Hematopoietic multipotent progenitor cell treated with erythropoietin and hydrocortisone succinate and interleukin-3 and kit ligand, for 17 days (in vitro differentiated cells): Measurements from ENCODE around the gene ARHGAP18.
A peak's percentile ranks its signal among the peaks of the same experiment; 100 is the strongest.

Experiments
- DNase-seq: peaks from one replicate; pipeline ENCODE4 v3.0.0-alpha.2; 2015; ENCODE audit warnings: low spot score

ARHGAP18 gene

GRCh38 chr6:129643968-129644367 lies 66.0 kb downstream of the ARHGAP18 start:
- DNase-seq = no peak

- DNase-seq = no peak
Observed at GRCh38 chr6:129643176-129643575, 66.8 kb downstream of the ARHGAP18 start.

GRCh38 chr6:129642322-129642721 lies 67.7 kb downstream of the ARHGAP18 start:
- DNase-seq = no peak

- no peak for DNase-seq
Observed at GRCh38 chr6:129641344-129641743, 68.6 kb downstream of the ARHGAP18 start.

- DNase-seq = no peak
Observed at GRCh38 chr6:129638686-129639085, 71.3 kb downstream of the ARHGAP18 start.

- no peak for DNase-seq
Observed at GRCh38 chr6:129638055-129638684, 71.8 kb downstream of the ARHGAP18 start.

- no peak for DNase-seq
Observed at GRCh38 chr6:129637340-129638054, 72.5 kb downstream of the ARHGAP18 start.

GRCh38 chr6:129635396-129636130 lies 74.4 kb downstream of the ARHGAP18 start:
- DNase-seq = no peak

- no peak for DNase-seq
Observed at GRCh38 chr6:129634411-129635230, 75.4 kb downstream of the ARHGAP18 start.

GRCh38 chr6:129633529-129633928 lies 76.4 kb downstream of the ARHGAP18 start:
- no peak for DNase-seq

- no peak for DNase-seq
Observed at GRCh38 chr6:129632172-129632613, 77.8 kb downstream of the ARHGAP18 start.

GRCh38 chr6:129631070-129631469 lies 78.9 kb downstream of the ARHGAP18 start:
- DNase-seq = no peak

GRCh38 chr6:129630596-129630995 lies 79.4 kb downstream of the ARHGAP18 start:
- DNase-seq = no peak

- DNase-seq = no peak
Observed at GRCh38 chr6:129628101-129628815, 81.7 kb downstream of the ARHGAP18 start.

GRCh38 chr6:129624488-129624887 lies 85.5 kb downstream of the ARHGAP18 start:
- no peak for DNase-seq

GRCh38 chr6:129623008-129623732 lies 86.8 kb downstream of the ARHGAP18 start:
- DNase-seq = no peak

GRCh38 chr6:129621252-129621651 lies 88.7 kb downstream of the ARHGAP18 start:
- DNase-seq = peak; percentile 44

- no peak for DNase-seq
Observed at GRCh38 chr6:129620234-129620610, 89.8 kb downstream of the ARHGAP18 start.

GRCh38 chr6:129619579-129620233 lies 90.3 kb downstream of the ARHGAP18 start:
- DNase-seq = no peak

- no peak for DNase-seq
Observed at GRCh38 chr6:129617986-129618385, 92.0 kb downstream of the ARHGAP18 start.
